ENCODE data around the gene FAF1. TPM values are rescaled to one million over a fixed set of nuclear protein-coding genes. Genes with fewer than 3 reads are reported as not detected.

FAF1 gene
- total and polyA plus RNA-seq, 2 of the 8 experiments (the other 6 are each of a cell fraction or from before 2014, with no cell fraction given), result 10.8 to 65.9 TPM

DNA sequence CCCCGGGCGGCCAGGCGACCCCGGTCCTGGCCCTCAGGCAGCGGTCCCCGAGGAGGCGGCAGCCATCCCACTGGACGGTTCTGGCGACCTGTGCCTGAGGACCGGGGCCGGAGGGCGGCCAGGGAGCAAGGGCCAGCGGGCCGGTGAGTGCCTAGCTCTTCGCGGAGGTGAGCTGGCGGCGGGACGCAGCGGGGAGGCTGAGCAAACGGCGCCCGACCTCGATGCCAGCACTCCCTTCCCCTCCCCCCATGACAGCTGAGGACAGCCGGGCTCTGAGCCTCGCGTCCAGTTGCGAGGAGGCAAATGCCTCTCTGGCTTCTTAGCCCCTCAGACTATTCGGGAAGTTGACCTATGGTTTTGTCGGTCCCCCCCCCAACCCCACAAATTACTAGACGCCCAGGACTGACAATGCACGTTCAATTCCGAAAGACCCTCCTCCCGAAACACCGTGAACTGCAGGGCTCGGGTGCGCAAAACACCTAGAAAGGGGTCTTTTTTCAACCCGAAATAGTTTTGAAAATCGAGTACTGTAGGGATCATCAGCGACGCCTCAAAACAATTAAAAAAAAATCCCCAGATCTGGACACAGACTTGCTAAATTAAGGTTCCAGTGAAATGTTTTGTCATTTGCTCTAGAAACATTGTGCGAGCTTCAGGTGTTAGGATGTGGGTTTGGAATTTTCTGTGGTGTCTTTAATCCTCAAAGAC, 18.2 kb upstream of the FAF1 start (continued):
- 0 out of 2 replicates have a peak, but pooled peaks have one; percentile 48 for TF ChIP-seq TEAD4 (IDR thresholded peaks at IDR 0.05; ENCODE audit: low read depth, low read length)
- TF ChIP-seq ASH2L (IDR thresholded peaks at IDR 0.05; ENCODE audit: low read length), result peak; percentile 59
- TF ChIP-seq KDM5A (IDR thresholded peaks at IDR 0.05; ENCODE audit: low read length), result no peak
- peak; percentile 97 for TF ChIP-seq KDM4A (IDR thresholded peaks at IDR 0.05; ENCODE audit: low read depth, low read length, severe bottlenecking)
- TF ChIP-seq TCF12 (IDR thresholded peaks at IDR 0.05; ENCODE audit: low read depth, low read length), result peak; percentile 93
- no peak for TF ChIP-seq RAD21 (IDR thresholded peaks at IDR 0.05 in 1 of 2, conservative IDR thresholded peaks at IDR 0.05 in 1 of 2; ENCODE audit: low read depth in 2 of 2, low read length in 2 of 2)
- TF ChIP-seq RBBP5 (IDR thresholded peaks at IDR 0.05; ENCODE audit: borderline replicate concordance, low read depth, low read length), result peak; percentile 97
- no peak for TF ChIP-seq GTF2F1 (IDR thresholded peaks at IDR 0.05; ENCODE audit: borderline replicate concordance, low read depth, low read length)
- TF ChIP-seq SP1 (IDR thresholded peaks at IDR 0.05; ENCODE audit: low read depth, low read length), result peak; percentile 54; the same call in 1 of the 2 replicates
- TF ChIP-seq CHD1 (IDR thresholded peaks at IDR 0.05; ENCODE audit: low read depth, low read length), result no peak; the same call in 1 of the 2 replicates
- no peak for TF ChIP-seq BCL11A (IDR thresholded peaks at IDR 0.05; ENCODE audit: low read depth in 2 of 2, low read length in 2 of 2)
- TF ChIP-seq RXRA (IDR thresholded peaks at IDR 0.05; ENCODE audit: insufficient read depth, low read depth, low read length), result 0 out of 2 replicates have a peak, but pooled peaks have one; percentile 45
- no peak for TF ChIP-seq MAFK (IDR thresholded peaks at IDR 0.05; ENCODE audit: low read depth, low read length)
- TF ChIP-seq SP4 (IDR thresholded peaks at IDR 0.05; ENCODE audit: low read length), result no peak
- TF ChIP-seq CTBP2 (IDR thresholded peaks at IDR 0.05; ENCODE audit: borderline replicate concordance, insufficient read depth, insufficient read length, low read length), result peak; percentile 100
- no peak for TF ChIP-seq NRF1 (IDR thresholded peaks at IDR 0.05; ENCODE audit: low read depth, low read length)
- TF ChIP-seq HDAC2 (IDR thresholded peaks at IDR 0.05; ENCODE audit: borderline replicate concordance in 1 of 2, low read depth in 2 of 2, low read length in 2 of 2), result peak in 1 of 2 experiments; percentile 53; a peak in 1 of 4 replicates
- peak; percentile 70 for TF ChIP-seq EZH2 (IDR thresholded peaks at IDR 0.05; ENCODE audit: low read depth, low read length, severe bottlenecking)
- TF ChIP-seq BACH1 (IDR thresholded peaks at IDR 0.05; ENCODE audit: low read length), result no peak
- TF ChIP-seq EGR1 (IDR thresholded peaks at IDR 0.05; ENCODE audit: borderline replicate concordance, low read depth, low read length), result peak; percentile 84; the same call in 1 of the 2 replicates
- no peak for TF ChIP-seq JUN (IDR thresholded peaks at IDR 0.05; ENCODE audit: low read depth, low read length)
- no peak for TF ChIP-seq SRF (IDR thresholded peaks at IDR 0.05; ENCODE audit: low read depth, low read length)
- no peak for TF ChIP-seq CBX5 (IDR thresholded peaks at IDR 0.05; ENCODE audit: low read depth, low read length)
- no peak for TF ChIP-seq TAF7 (optimal IDR thresholded peaks at IDR 0.05; ENCODE audit: borderline replicate concordance, low read depth, low read length)
- TF ChIP-seq TBP (IDR thresholded peaks at IDR 0.05; ENCODE audit: low read depth, low read length), result no peak

All from H1 (cell line).